Right lobe of liver (tissue), 4 donors: ENCODE data around the gene RALB.

Experiments used
- POLR2A ChIP-seq: fragments of 450-650 bp; IDR thresholded peaks from one replicate; pipeline ENCODE4 v1.6.1; 2017; ENCODE audit warnings: antibody characterized with exemption, mild to moderate bottlenecking
- TF ChIP-seq, protein P1 (sequence below), 4 donors: fragments of 200-600 bp in 3 of 4; fragments of 450-650 bp in 1 of 4; IDR thresholded peaks; one replicate each; pipeline versions ENCODE4 v1.5.1 to v1.8.0; 2016 to 2022; ENCODE audit warnings: antibody characterized with exemption in 4 of 4, mild to moderate bottlenecking in 2 of 4
- donor health status: DM: no; HTN: no; CAD: no.
- donor health status: DM: no; HTN: no; CAD: no.
- donor health status: DM: no; HTN: yes; CAD: no.

DNA sequence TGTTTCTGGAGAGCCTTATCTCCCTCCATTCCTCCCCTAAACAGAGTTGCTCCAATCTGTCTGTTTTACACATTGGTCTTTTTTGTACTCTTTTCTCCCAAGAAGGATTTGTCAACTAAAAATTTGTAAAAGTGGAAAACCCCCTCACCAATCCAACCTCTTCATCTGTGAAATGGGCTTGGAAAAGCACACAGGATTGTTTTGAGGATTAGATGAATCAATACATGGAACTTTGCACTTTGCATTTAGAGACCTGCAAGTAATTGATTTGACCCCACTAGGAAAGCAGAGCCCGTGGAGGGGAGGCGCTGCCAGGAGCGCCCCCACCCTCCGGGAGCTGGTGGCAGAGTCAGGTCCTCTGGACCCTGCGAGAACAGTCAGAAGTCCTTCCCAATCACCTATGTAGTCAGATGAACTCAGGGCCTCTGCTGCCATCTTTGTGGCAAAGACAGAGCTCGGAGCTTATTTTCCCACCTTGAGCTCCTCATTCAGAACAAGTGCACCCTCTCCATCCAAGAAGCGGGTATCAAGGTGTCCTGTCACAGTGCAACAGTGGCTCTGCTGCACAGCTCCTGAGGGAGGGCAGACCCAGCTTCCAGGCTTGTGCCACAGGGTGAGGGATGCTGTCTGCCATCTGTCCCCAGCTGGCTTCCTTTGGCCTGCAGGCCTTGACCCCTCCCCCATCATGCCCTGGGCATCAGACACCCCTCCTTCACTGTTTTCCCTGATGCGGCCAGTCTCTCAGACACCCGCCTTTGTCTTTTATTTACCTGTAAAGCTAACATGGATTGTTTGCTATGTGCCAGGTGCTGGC, 27.7 kb upstream of the RALB start:
- TF ChIP-seq, protein P1, sequence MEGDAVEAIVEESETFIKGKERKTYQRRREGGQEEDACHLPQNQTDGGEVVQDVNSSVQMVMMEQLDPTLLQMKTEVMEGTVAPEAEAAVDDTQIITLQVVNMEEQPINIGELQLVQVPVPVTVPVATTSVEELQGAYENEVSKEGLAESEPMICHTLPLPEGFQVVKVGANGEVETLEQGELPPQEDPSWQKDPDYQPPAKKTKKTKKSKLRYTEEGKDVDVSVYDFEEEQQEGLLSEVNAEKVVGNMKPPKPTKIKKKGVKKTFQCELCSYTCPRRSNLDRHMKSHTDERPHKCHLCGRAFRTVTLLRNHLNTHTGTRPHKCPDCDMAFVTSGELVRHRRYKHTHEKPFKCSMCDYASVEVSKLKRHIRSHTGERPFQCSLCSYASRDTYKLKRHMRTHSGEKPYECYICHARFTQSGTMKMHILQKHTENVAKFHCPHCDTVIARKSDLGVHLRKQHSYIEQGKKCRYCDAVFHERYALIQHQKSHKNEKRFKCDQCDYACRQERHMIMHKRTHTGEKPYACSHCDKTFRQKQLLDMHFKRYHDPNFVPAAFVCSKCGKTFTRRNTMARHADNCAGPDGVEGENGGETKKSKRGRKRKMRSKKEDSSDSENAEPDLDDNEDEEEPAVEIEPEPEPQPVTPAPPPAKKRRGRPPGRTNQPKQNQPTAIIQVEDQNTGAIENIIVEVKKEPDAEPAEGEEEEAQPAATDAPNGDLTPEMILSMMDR (IDR thresholded peaks at IDR 0.05): no peak
- TF ChIP-seq POLR2A: no peak
